Measurements from ENCODE around the gene TMEM123.

Gene TMEM123

GRCh38 chr11:102471474-102471873 is 18.9 kb upstream of the TMEM123 start:
- DNase-seq: no peak

- peak; percentile 19 for DNase-seq
Observed at GRCh38 chr11:102470251-102470650, 17.7 kb upstream of the TMEM123 start.

- no peak for DNase-seq
Observed at GRCh38 chr11:102469196-102469821, 16.7 kb upstream of the TMEM123 start.

- no peak for DNase-seq
Observed at GRCh38 chr11:102468616-102469195, 16.1 kb upstream of the TMEM123 start.

GRCh38 chr11:102467853-102468580 is 15.5 kb upstream of the TMEM123 start:
- no peak for DNase-seq

- DNase-seq: no peak
Observed at GRCh38 chr11:102467080-102467708, 14.6 kb upstream of the TMEM123 start.

GRCh38 chr11:102465696-102466095 is 13.1 kb upstream of the TMEM123 start:
- no peak for DNase-seq

GRCh38 chr11:102464859-102465500 is 12.4 kb upstream of the TMEM123 start:
- DNase-seq: no peak

- DNase-seq: no peak
Observed at GRCh38 chr11:102464037-102464436, 11.5 kb upstream of the TMEM123 start.

- DNase-seq: no peak
Observed at GRCh38 chr11:102462610-102463009, 10.0 kb upstream of the TMEM123 start.

- DNase-seq: no peak
Observed at GRCh38 chr11:102459393-102459792, 6.8 kb upstream of the TMEM123 start.

GRCh38 chr11:102458548-102458947 is 6.0 kb upstream of the TMEM123 start:
- DNase-seq: no peak

- no peak for DNase-seq
Observed at GRCh38 chr11:102457865-102458264, 5.3 kb upstream of the TMEM123 start.

- DNase-seq: no peak
Observed at GRCh38 chr11:102457056-102457677, 4.6 kb upstream of the TMEM123 start.

GRCh38 chr11:102456381-102456780 is 3.8 kb upstream of the TMEM123 start:
- DNase-seq: no peak

GRCh38 chr11:102453921-102454320 is 1.4 kb upstream of the TMEM123 start:
- DNase-seq: no peak

- DNase-seq: no peak
Observed at GRCh38 chr11:102453302-102453695, 734 bp upstream of the TMEM123 start.

GRCh38 chr11:102451681-102452460 is 694 bp downstream of the TMEM123 start:
- DNase-seq: peak; percentile 67

GRCh38 chr11:102451041-102451680 is 1.4 kb downstream of the TMEM123 start:
- no peak for DNase-seq

GRCh38 chr11:102449651-102450570 is 2.7 kb downstream of the TMEM123 start:
- no peak for DNase-seq

Data from effector CD4-positive, alpha-beta T cell (primary cell).